ENCODE results near the gene DYSF.

- TF ChIP-seq CTCF (IDR thresholded peaks at IDR 0.05), result no peak
- no peak for TF ChIP-seq POLR2A (IDR thresholded peaks at IDR 0.05)
These were observed 113.0 kb downstream of the DYSF start for GRCh38 chr2:71566372-71566771.

Measured in Peyer's patch (tissue), 4 donors.